ENCODE results near the gene TAC3. TPM values are rescaled to one million over a fixed set of nuclear protein-coding genes. Genes with fewer than 3 reads are reported as not detected.
"Not testable (repeated sequence)": the region's sequence is repeated elsewhere in the genome, so short reads cannot be mapped to it uniquely, and the experiment has no call there.

TAC3 gene
- total RNA-seq, 4 donors from 2014 or later = not detected

- TF ChIP-seq EP300 (IDR thresholded peaks at IDR 0.05) (no peak), POLR2A (IDR thresholded peaks at IDR 0.05) (no peak), CTCF (IDR thresholded peaks at IDR 0.05) (no peak)
- Histone ChIP-seq H3K9me3 (no peaks in the 10 kb centered on the region), H3K4me3 (no peak overlapping the region), H3K4me1 (peaks cover 0 to 24% (median 0%) of the 10 kb centered on the region in 4 donors), H3K27ac (no peak overlapping the region), H3K36me3 (no peaks in the 10 kb centered on the region), H3K27me3 (no peaks in the 10 kb centered on the region)
- DNase-seq (ENCODE audit: low spot score in 2 of 2) = no peak
- 65 to 76% methylated on average over 5 of the region's 5 CpGs for WGBS, 2 donors
Observed at GRCh38 chr12:56988207-56988739, 28.1 kb downstream of the TAC3 start.

- Histone ChIP-seq H3K27me3 (no peaks in the 10 kb centered on the region), H3K36me3 (no peaks in the 10 kb centered on the region), H3K4me1 (peaks cover 0 to 24% (median 0%) of the 10 kb centered on the region in 4 donors), H3K9me3 (no peaks in the 10 kb centered on the region), H3K4me3 (no peak overlapping the region), H3K27ac (no peak overlapping the region)
- TF ChIP-seq POLR2A (IDR thresholded peaks at IDR 0.05) (no peak), EP300 (IDR thresholded peaks at IDR 0.05) (no peak), CTCF (IDR thresholded peaks at IDR 0.05) (peak; percentile 84 to 91 (median 90))
- peak in 1 of 2 donors; percentile 68 for DNase-seq (ENCODE audit: low spot score in 2 of 2)
- 22 to 24% methylated on average over 11 of the region's 11 CpGs for WGBS, 2 donors
Observed at GRCh38 chr12:56987551-56988053, 28.7 kb downstream of the TAC3 start.

- no peak overlapping the region for H3K27ac ChIP-seq
- no peak for TF ChIP-seq EP300 (IDR thresholded peaks at IDR 0.05)
- TF ChIP-seq POLR2A (IDR thresholded peaks at IDR 0.05) = no peak
- TF ChIP-seq CTCF (IDR thresholded peaks at IDR 0.05) = no peak
- no peaks in the 10 kb centered on the region for H3K9me3 ChIP-seq
- H3K4me1 ChIP-seq = peaks cover 0 to 24% (median 0%) of the 10 kb centered on the region in 4 donors
- no peaks in the 10 kb centered on the region for H3K27me3 ChIP-seq
- no peaks in the 10 kb centered on the region for H3K36me3 ChIP-seq
- no peak for DNase-seq (ENCODE audit: low spot score in 2 of 2)
- H3K4me3 ChIP-seq = no peak overlapping the region
Observed at GRCh38 chr12:56987011-56987410, 29.3 kb downstream of the TAC3 start.

- not testable (repeated sequence) for DNase-seq (ENCODE audit: low spot score in 2 of 2); H3K27ac ChIP-seq
- WGBS, 2 donors = 71 to 78% methylated on average over 4 to 5 of the region's 6 CpGs
Observed at GRCh38 chr12:56985714-56986113, 30.6 kb downstream of the TAC3 start.

GRCh38 chr12:56983386-56983785, 32.9 kb downstream of the TAC3 start:
- Histone ChIP-seq H3K27me3 (no peaks in the 10 kb centered on the region), H3K9me3 (no peaks in the 10 kb centered on the region), H3K36me3 (peaks cover 0 to 22% (median 0%) of the 10 kb centered on the region in 3 donors), H3K4me3 (no peak overlapping the region), H3K27ac (no peak overlapping the region), H3K4me1 (peaks cover 0 to 10% (median 0%) of the 10 kb centered on the region in 4 donors)
- no peak for TF ChIP-seq POLR2A (IDR thresholded peaks at IDR 0.05)
- TF ChIP-seq CTCF (IDR thresholded peaks at IDR 0.05) = no peak
- TF ChIP-seq EP300 (IDR thresholded peaks at IDR 0.05) = no peak
- WGBS, 2 donors = 86 to 88% methylated on average over 4 of the region's 4 CpGs
- DNase-seq (ENCODE audit: low spot score in 2 of 2) = no peak

More at GRCh38 chr12:56985714-56986113, 30.6 kb downstream of the TAC3 start:
- not testable (repeated sequence) for H3K4me3 ChIP-seq, H3K9me3 ChIP-seq, H3K27me3 ChIP-seq, H3K36me3 ChIP-seq
- H3K4me1 ChIP-seq = peaks cover 0 to 16% (median 0%) of the 10 kb centered on the region in 4 donors

GRCh38 chr12:56982578-56983236, 33.6 kb downstream of the TAC3 start:
- not testable (repeated sequence) for H3K4me1 ChIP-seq; H3K27me3 ChIP-seq; H3K9me3 ChIP-seq; H3K4me3 ChIP-seq; H3K27ac ChIP-seq; DNase-seq (ENCODE audit: low spot score in 2 of 2)
- 100% methylated on average over 2 of the region's 3 CpGs; no CpG with 5 or more reads in 1 of the 2 donors for WGBS, 2 donors
- peaks cover 0 to 22% (median 0%) of the 10 kb centered on the region in 3 donors for H3K36me3 ChIP-seq
